ENCODE results near the gene SNX25.

Gene SNX25

GRCh38 chr4:185369731-185370130, 160.3 kb downstream of the SNX25 start:
- DNase-seq (ENCODE audit: extremely low read depth, insufficient read length), result no peak

GRCh38 chr4:185370268-185370949, 161.0 kb downstream of the SNX25 start:
- DNase-seq (ENCODE audit: extremely low read depth, insufficient read length), result no peak
- no peak overlapping the region for H3K4me3 ChIP-seq (replicated peaks; ENCODE audit: low read depth, low read length)
- peaks cover 11% of the 10 kb centered on the region for H3K36me3 ChIP-seq (ENCODE audit: control insufficient read depth, insufficient read depth, low read length)
- TF ChIP-seq, protein P1, sequence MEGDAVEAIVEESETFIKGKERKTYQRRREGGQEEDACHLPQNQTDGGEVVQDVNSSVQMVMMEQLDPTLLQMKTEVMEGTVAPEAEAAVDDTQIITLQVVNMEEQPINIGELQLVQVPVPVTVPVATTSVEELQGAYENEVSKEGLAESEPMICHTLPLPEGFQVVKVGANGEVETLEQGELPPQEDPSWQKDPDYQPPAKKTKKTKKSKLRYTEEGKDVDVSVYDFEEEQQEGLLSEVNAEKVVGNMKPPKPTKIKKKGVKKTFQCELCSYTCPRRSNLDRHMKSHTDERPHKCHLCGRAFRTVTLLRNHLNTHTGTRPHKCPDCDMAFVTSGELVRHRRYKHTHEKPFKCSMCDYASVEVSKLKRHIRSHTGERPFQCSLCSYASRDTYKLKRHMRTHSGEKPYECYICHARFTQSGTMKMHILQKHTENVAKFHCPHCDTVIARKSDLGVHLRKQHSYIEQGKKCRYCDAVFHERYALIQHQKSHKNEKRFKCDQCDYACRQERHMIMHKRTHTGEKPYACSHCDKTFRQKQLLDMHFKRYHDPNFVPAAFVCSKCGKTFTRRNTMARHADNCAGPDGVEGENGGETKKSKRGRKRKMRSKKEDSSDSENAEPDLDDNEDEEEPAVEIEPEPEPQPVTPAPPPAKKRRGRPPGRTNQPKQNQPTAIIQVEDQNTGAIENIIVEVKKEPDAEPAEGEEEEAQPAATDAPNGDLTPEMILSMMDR (IDR thresholded peaks at IDR 0.05; ENCODE audit: insufficient read depth, low read length, poor library complexity, severe bottlenecking), result no peak
- H3K27me3 ChIP-seq (replicated peaks; ENCODE audit: control insufficient read depth, insufficient read depth, low read length), result no peaks in the 10 kb centered on the region

More at GRCh38 chr4:185369731-185370130, 160.3 kb downstream of the SNX25 start:
- no peak overlapping the region for H3K4me3 ChIP-seq (replicated peaks; ENCODE audit: low read depth, low read length)
- TF ChIP-seq, protein P1 (IDR thresholded peaks at IDR 0.05; ENCODE audit: insufficient read depth, low read length, poor library complexity, severe bottlenecking), result no peak
- H3K27me3 ChIP-seq (replicated peaks; ENCODE audit: control insufficient read depth, insufficient read depth, low read length), result no peaks in the 10 kb centered on the region
- H3K36me3 ChIP-seq (ENCODE audit: control insufficient read depth, insufficient read depth, low read length), result peaks cover 10% of the 10 kb centered on the region

DNA sequence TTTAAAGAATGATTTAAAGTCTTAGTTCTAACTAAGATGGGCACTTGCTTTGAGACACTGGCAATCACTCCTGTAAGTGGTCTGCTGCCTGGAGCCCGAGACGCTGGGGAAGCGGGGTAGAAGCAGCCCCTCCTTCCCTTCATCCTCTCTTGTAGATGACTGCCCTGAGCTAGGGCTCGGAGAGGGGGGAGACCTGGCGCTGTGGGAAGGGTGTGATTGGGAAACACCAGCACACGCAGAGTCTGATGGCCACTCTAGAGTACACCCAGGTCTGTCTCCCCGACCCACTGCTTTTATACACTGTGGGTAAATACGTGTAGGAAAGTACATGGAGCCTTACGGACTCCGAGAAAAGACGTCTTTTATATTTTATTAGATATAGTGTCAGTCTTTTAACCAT, 162.3 kb downstream of the SNX25 start:
- H3K4me3 ChIP-seq (replicated peaks; ENCODE audit: low read depth, low read length), result no peak overlapping the region
- DNase-seq (ENCODE audit: extremely low read depth, insufficient read length), result no peak
- no peaks in the 10 kb centered on the region for H3K27me3 ChIP-seq (replicated peaks; ENCODE audit: control insufficient read depth, insufficient read depth, low read length)
- peaks cover 15% of the 10 kb centered on the region for H3K36me3 ChIP-seq (ENCODE audit: control insufficient read depth, insufficient read depth, low read length)
- TF ChIP-seq, protein P1 (IDR thresholded peaks at IDR 0.05; ENCODE audit: insufficient read depth, low read length, poor library complexity, severe bottlenecking), result no peak

DNA sequence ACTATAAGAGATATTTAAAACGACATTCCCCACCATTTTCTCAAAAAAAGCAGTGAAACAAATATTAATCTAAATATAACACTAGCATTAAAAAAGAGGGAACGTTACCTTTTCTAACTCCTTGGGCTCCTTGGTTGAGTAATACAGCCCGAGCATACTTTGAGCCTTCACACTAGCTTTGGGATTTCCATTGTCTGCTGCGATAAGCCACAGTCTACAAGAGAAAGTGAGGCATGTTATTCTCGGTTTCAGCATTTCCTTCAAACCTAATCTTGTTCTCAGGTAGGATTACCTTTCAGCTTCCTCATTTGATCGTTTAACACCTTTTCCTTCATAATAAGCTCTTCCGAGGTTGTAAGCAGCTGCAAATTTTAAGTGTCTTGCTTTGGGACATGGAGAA, 164.6 kb downstream of the SNX25 start:
- peaks cover 24% of the 10 kb centered on the region for H3K36me3 ChIP-seq (ENCODE audit: control insufficient read depth, insufficient read depth, low read length)
- TF ChIP-seq, protein P1 (IDR thresholded peaks at IDR 0.05; ENCODE audit: insufficient read depth, low read length, poor library complexity, severe bottlenecking), result no peak
- H3K27me3 ChIP-seq (replicated peaks; ENCODE audit: control insufficient read depth, insufficient read depth, low read length), result no peaks in the 10 kb centered on the region

GRCh38 chr4:185374573-185374972, 165.2 kb downstream of the SNX25 start:
- TF ChIP-seq, protein P1 (IDR thresholded peaks at IDR 0.05; ENCODE audit: insufficient read depth, low read length, poor library complexity, severe bottlenecking), result no peak
- Histone ChIP-seq H3K27me3 (replicated peaks; ENCODE audit: control insufficient read depth, insufficient read depth, low read length) (no peaks in the 10 kb centered on the region), H3K36me3 (ENCODE audit: control insufficient read depth, insufficient read depth, low read length) (peaks cover 24% of the 10 kb centered on the region), H3K4me3 (replicated peaks; ENCODE audit: low read depth, low read length) (no peak overlapping the region)
- DNase-seq (ENCODE audit: extremely low read depth, insufficient read length), result no peak

More for the DNA sequence above, 164.6 kb downstream of the SNX25 start:
- DNase-seq (ENCODE audit: extremely low read depth, insufficient read length), result no peak
- H3K4me3 ChIP-seq (replicated peaks; ENCODE audit: low read depth, low read length), result no peak overlapping the region

All from GM06990 (cell line).